Activated B cell treated with CpG ODN at 0.5 μM for 24 hours (primary cell): ENCODE results near the gene PTPN7. TPM values are rescaled to one million over a fixed set of nuclear protein-coding genes. Genes with fewer than 3 reads are reported as not detected.
A peak's percentile ranks its signal among the peaks of the same experiment; 100 is the strongest.

Experiments used
- ATAC-seq: fragments of 200-7000 bp; cut with Tn5 transposase; one replicate; pipeline ENCODE4 v1.10.0; 2021; ENCODE audit warnings: low read depth, mild to moderate bottlenecking, moderate library complexity
- CTCF ChIA-PET: fragments of 350-600 bp; sonication (Branson Sonifier 250); formaldehyde crosslinking; loops from one replicate; lab custom pipeline; 2021; ENCODE audit warnings: antibody characterized with exemption; lab: Charles Lee
- POLR2A ChIA-PET: fragments of 350-600 bp; sonication (Branson Sonifier 250); formaldehyde crosslinking; loops from one replicate; lab custom pipeline; 2021; ENCODE audit warnings: antibody characterized with exemption; lab: Charles Lee
- DNase-seq: peaks from one replicate; pipeline ENCODE4 v3.0.0; 2022
- H3K27ac Mint-ChIP-seq: one replicate; pipeline ENCODE4 v1.8.0; 2020; ENCODE audit warnings: mixed read lengths
- H3K27me3 Mint-ChIP-seq: one replicate; pipeline ENCODE4 v1.8.0; 2021; ENCODE audit warnings: mixed read lengths
- H3K36me3 Mint-ChIP-seq: one replicate; pipeline ENCODE4 v1.8.0; 2021; ENCODE audit warnings: low read depth, mixed read lengths
- H3K4me1 Mint-ChIP-seq: one replicate; pipeline ENCODE4 v1.8.0; 2021; ENCODE audit warnings: mixed read lengths
- H3K4me3 Mint-ChIP-seq: one replicate; pipeline ENCODE4 v1.8.0; 2020; ENCODE audit warnings: mild to moderate bottlenecking, mixed read lengths
- H3K9me3 Mint-ChIP-seq: one replicate; pipeline ENCODE4 v1.8.0; 2020; ENCODE audit warnings: mixed read lengths
- CTCF ChIP-seq: fragments of 200-600 bp; IDR thresholded peaks from one replicate; pipeline ENCODE4 v1.8.0; 2022; ENCODE audit warnings: antibody characterized with exemption, mild to moderate bottlenecking
- intact Hi-C: fragments of 100-400 bp; cut with micrococcal nuclease; formaldehyde crosslinking; loops from one replicate; pipeline ENCODE4 v1.15.1; 2024
- total RNA-seq: library from RNA; stranded (reverse); gene quantifications from 2 replicates; pipeline ENCODE4 v1.2.3, GENCODE V29; 2022

The PTPN7 gene
- total RNA-seq, 1 donor from 2014 or later = 31.0 TPM

GRCh38 chr1:202200112-202200548 is 39.7 kb upstream of the PTPN7 start:
- Mint-ChIP-seq H3K9me3 (no peaks in the 10 kb centered on the region), H3K27ac (no peak overlapping the region), H3K4me3 (no peak overlapping the region), H3K4me1 (peaks cover 3% of the 10 kb centered on the region), H3K27me3 (peaks cover 17% of the 10 kb centered on the region), H3K36me3 (no peaks in the 10 kb centered on the region)
- DNase-seq (no peak), ATAC-seq (no peak)
- no peak for TF ChIP-seq CTCF
- CTCF ChIA-PET = no interaction called here
- POLR2A ChIA-PET = no interaction called here
- intact Hi-C loops = no loop called here

- Mint-ChIP-seq H3K27ac (no peak overlapping the region), H3K27me3 (peaks cover 21% of the 10 kb centered on the region), H3K4me1 (peaks cover 11% of the 10 kb centered on the region), H3K36me3 (no peaks in the 10 kb centered on the region), H3K4me3 (no peak overlapping the region), H3K9me3 (no peaks in the 10 kb centered on the region)
- DNase-seq = no peak
- ATAC-seq = no peak
- CTCF ChIA-PET = no interaction called here
- intact Hi-C loops = no loop called here
- POLR2A ChIA-PET = no interaction called here
- no peak for TF ChIP-seq CTCF
Observed at GRCh38 chr1:202199040-202199889, 38.9 kb upstream of the PTPN7 start.

GRCh38 chr1:202198366-202198724 is 37.9 kb upstream of the PTPN7 start:
- Mint-ChIP-seq H3K27me3 (peaks cover 26% of the 10 kb centered on the region), H3K4me3 (no peak overlapping the region)

GRCh38 chr1:202197653-202198365 is 37.4 kb upstream of the PTPN7 start:
- Mint-ChIP-seq H3K27ac (no peak overlapping the region), H3K9me3 (no peaks in the 10 kb centered on the region), H3K4me3 (no peak overlapping the region), H3K27me3 (peaks cover 27% of the 10 kb centered on the region), H3K4me1 (peaks cover 19% of the 10 kb centered on the region), H3K36me3 (no peaks in the 10 kb centered on the region)
- DNase-seq (no peak), ATAC-seq (no peak)
- intact Hi-C loops = no loop called here
- POLR2A ChIA-PET = no interaction called here
- TF ChIP-seq CTCF = no peak
- CTCF ChIA-PET = interaction anchor here (1.2 kb wide), 1 partner anchor 119 kb away, joined by 3 read pairs; no protein-coding TSS in a partner anchor

More at GRCh38 chr1:202198366-202198724, 37.9 kb upstream of the PTPN7 start:
- DNase-seq (no peak), ATAC-seq (no peak)
- Mint-ChIP-seq H3K27ac (no peak overlapping the region), H3K36me3 (no peaks in the 10 kb centered on the region), H3K4me1 (peaks cover 17% of the 10 kb centered on the region), H3K9me3 (no peaks in the 10 kb centered on the region)
- ChIA-PET CTCF (interaction anchor here (1.2 kb wide), 1 partner anchor 118 kb away, joined by 3 read pairs; no protein-coding TSS in a partner anchor), POLR2A (no interaction called here)
- intact Hi-C loops = no loop called here
- TF ChIP-seq CTCF = no peak

- no peak overlapping the region for H3K27ac Mint-ChIP-seq
- H3K4me3 Mint-ChIP-seq = peak overlapping the region; percentile 52
- ATAC-seq (no peak), DNase-seq (no peak)
- CTCF ChIA-PET = interaction anchor here (1.9 to 2.6 kb wide), 4 partner anchors 40 to 525 kb away, joined by 6 to 40 read pairs (median 24); no protein-coding TSS in a partner anchor
- intact Hi-C loops = no loop called here
- H3K36me3 Mint-ChIP-seq = no peaks in the 10 kb centered on the region
- no peak for TF ChIP-seq CTCF
- H3K9me3 Mint-ChIP-seq = no peaks in the 10 kb centered on the region
- POLR2A ChIA-PET = no interaction called here
- H3K4me1 Mint-ChIP-seq = peaks cover 20% of the 10 kb centered on the region
- H3K27me3 Mint-ChIP-seq = peaks cover 34% of the 10 kb centered on the region
Observed at GRCh38 chr1:202194328-202194648, 33.9 kb upstream of the PTPN7 start.
